ENCODE measurements around the gene MYL11.
A peak's percentile ranks its signal among the peaks of the same experiment; 100 is the strongest.

MYL11 gene

Small RNAs within 50 kb of the gene (small RNA-seq; reads per million reads assigned to genes)
- gene RF00406 (ENCODE audit: insufficient read depth): 3.9 reads per million, percentile 6 among the genes with 10 or more reads in this experiment

Data from neuronal stem cell (in vitro differentiated cells).